ENCODE results near the gene DLGAP1.
"Not testable (repeated sequence)": the region's sequence is repeated elsewhere in the genome, so short reads cannot be mapped to it uniquely, and the experiment has no call there.

Gene DLGAP1

GRCh38 chr18:4024702-4025101 is 430.4 kb downstream of the DLGAP1 start:
- no peak for TF ChIP-seq CTCF (IDR thresholded peaks at IDR 0.05; ENCODE audit: low read length)
- no peak for TF ChIP-seq EZH2 (IDR thresholded peaks at IDR 0.05; ENCODE audit: borderline replicate concordance, low read length)
- Histone ChIP-seq H3K79me2 (ENCODE audit: insufficient read depth, low read length) (no peaks in the 10 kb centered on the region), H2AFZ (ENCODE audit: low read length) (no peak overlapping the region), H3K4me2 (ENCODE audit: low read length) (no peak overlapping the region), H3K27me3 (ENCODE audit: insufficient read depth, low read length) (no peaks in the 10 kb centered on the region), H3K9ac (ENCODE audit: low read length) (no peak overlapping the region), H3K4me3 (ENCODE audit: low read depth, low read length, poor library complexity, severe bottlenecking) (no peak overlapping the region), H3K27ac (ENCODE audit: low read depth, low read length, poor library complexity, severe bottlenecking) (no peak overlapping the region), H3K9me2 (ENCODE audit: low read depth, low read length) (no peaks in the 10 kb centered on the region), H4K20me1 (ENCODE audit: insufficient read depth, low read length) (no peaks in the 10 kb centered on the region), H3K4me1 (ENCODE audit: insufficient read depth, low read length, severe bottlenecking) (no peaks in the 10 kb centered on the region), H3K9me3 (ENCODE audit: low read length) (no peaks in the 10 kb centered on the region), H3K36me3 (ENCODE audit: insufficient read depth, low read length) (no peaks in the 10 kb centered on the region; the same call in 1 of the 2 replicates), H3F3A (ENCODE audit: insufficient read depth, low read length) (no peaks in the 10 kb centered on the region)

GRCh38 chr18:4022749-4023148 is 432.4 kb downstream of the DLGAP1 start:
- not testable (repeated sequence) for H3K27me3 ChIP-seq (ENCODE audit: insufficient read depth, low read length); H3K36me3 ChIP-seq (ENCODE audit: insufficient read depth, low read length); H3K27ac ChIP-seq (ENCODE audit: low read depth, low read length, poor library complexity, severe bottlenecking); H2AFZ ChIP-seq (ENCODE audit: low read length); H3K79me2 ChIP-seq (ENCODE audit: insufficient read depth, low read length); H3K9me2 ChIP-seq (ENCODE audit: low read depth, low read length); H3K4me2 ChIP-seq (ENCODE audit: low read length); H3K4me3 ChIP-seq (ENCODE audit: low read depth, low read length, poor library complexity, severe bottlenecking); H4K20me1 ChIP-seq (ENCODE audit: insufficient read depth, low read length); H3F3A ChIP-seq (ENCODE audit: insufficient read depth, low read length); H3K9ac ChIP-seq (ENCODE audit: low read length); H3K4me1 ChIP-seq (ENCODE audit: insufficient read depth, low read length, severe bottlenecking); H3K9me3 ChIP-seq (ENCODE audit: low read length)

- Histone ChIP-seq H3K27me3 (ENCODE audit: insufficient read depth, low read length) (no peaks in the 10 kb centered on the region), H3K36me3 (ENCODE audit: insufficient read depth, low read length) (no peaks in the 10 kb centered on the region; the same call in 1 of the 2 replicates), H3K9me2 (ENCODE audit: low read depth, low read length) (no peaks in the 10 kb centered on the region), H3F3A (ENCODE audit: insufficient read depth, low read length) (no peaks in the 10 kb centered on the region), H3K79me2 (ENCODE audit: insufficient read depth, low read length) (no peaks in the 10 kb centered on the region), H3K4me3 (ENCODE audit: low read depth, low read length, poor library complexity, severe bottlenecking) (no peak overlapping the region), H2AFZ (ENCODE audit: low read length) (no peak overlapping the region), H3K27ac (ENCODE audit: low read depth, low read length, poor library complexity, severe bottlenecking) (no peak overlapping the region), H3K4me2 (ENCODE audit: low read length) (no peak overlapping the region), H3K9ac (ENCODE audit: low read length) (no peak overlapping the region), H3K9me3 (ENCODE audit: low read length) (no peaks in the 10 kb centered on the region), H3K4me1 (ENCODE audit: insufficient read depth, low read length, severe bottlenecking) (no peaks in the 10 kb centered on the region), H4K20me1 (ENCODE audit: insufficient read depth, low read length) (no peaks in the 10 kb centered on the region)
- TF ChIP-seq EZH2 (IDR thresholded peaks at IDR 0.05; ENCODE audit: borderline replicate concordance, low read length), result no peak
- no peak for TF ChIP-seq CTCF (IDR thresholded peaks at IDR 0.05; ENCODE audit: low read length)
Measured at GRCh38 chr18:4020026-4020425, 435.1 kb downstream of the DLGAP1 start.

GRCh38 chr18:4017480-4017879 is 437.6 kb downstream of the DLGAP1 start:
- Histone ChIP-seq H3F3A (ENCODE audit: insufficient read depth, low read length) (no peaks in the 10 kb centered on the region), H4K20me1 (ENCODE audit: insufficient read depth, low read length) (no peaks in the 10 kb centered on the region), H3K4me2 (ENCODE audit: low read length) (no peak overlapping the region), H3K27me3 (ENCODE audit: insufficient read depth, low read length) (no peaks in the 10 kb centered on the region), H3K9me2 (ENCODE audit: low read depth, low read length) (no peaks in the 10 kb centered on the region), H3K9me3 (ENCODE audit: low read length) (no peaks in the 10 kb centered on the region), H3K4me1 (ENCODE audit: insufficient read depth, low read length, severe bottlenecking) (no peaks in the 10 kb centered on the region), H2AFZ (ENCODE audit: low read length) (no peak overlapping the region), H3K4me3 (ENCODE audit: low read depth, low read length, poor library complexity, severe bottlenecking) (no peak overlapping the region), H3K36me3 (ENCODE audit: insufficient read depth, low read length) (no peaks in the 10 kb centered on the region), H3K27ac (ENCODE audit: low read depth, low read length, poor library complexity, severe bottlenecking) (no peak overlapping the region), H3K79me2 (ENCODE audit: insufficient read depth, low read length) (no peaks in the 10 kb centered on the region), H3K9ac (ENCODE audit: low read length) (no peak overlapping the region)
- no peak for TF ChIP-seq EZH2 (IDR thresholded peaks at IDR 0.05; ENCODE audit: borderline replicate concordance, low read length)
- peak; percentile 44; the same call in 1 of the 2 replicates for TF ChIP-seq CTCF (IDR thresholded peaks at IDR 0.05; ENCODE audit: low read length)

All from OCI-LY1 (cell line).